Suprapubic skin (tissue), 4 donors: ENCODE measurements around the gene LMBR1. TPM values are rescaled to one million over a fixed set of nuclear protein-coding genes. Genes with fewer than 3 reads are reported as not detected.

Source experiments
- DNase-seq, 2 donors: peaks; one replicate each; pipeline ENCODE4 v3.0.0-alpha.2; 2019; ENCODE audit warnings: low spot score in 2 of 2
- H3K27ac ChIP-seq: fragments of 200-600 bp; sonication (generic); one replicate; pipeline ENCODE4 v1.5.1; 2019
- H3K27me3 ChIP-seq: fragments of 200-600 bp; sonication (generic); one replicate; pipeline ENCODE4 v1.5.1; 2019
- H3K36me3 ChIP-seq: fragments of 200-600 bp; sonication (generic); one replicate; pipeline ENCODE4 v1.5.1; 2019
- H3K4me1 ChIP-seq: fragments of 200-600 bp; sonication (generic); one replicate; pipeline ENCODE4 v1.5.1; 2019
- H3K4me3 ChIP-seq: fragments of 200-600 bp; sonication (generic); one replicate; pipeline ENCODE4 v1.5.1; 2019; ENCODE audit warnings: mild to moderate bottlenecking
- H3K9me3 ChIP-seq: fragments of 200-600 bp; sonication (generic); one replicate; pipeline ENCODE4 v1.5.1; 2019
- CTCF ChIP-seq, 2 donors: fragments of 200-600 bp in 1 of 2; fragments of 450-650 bp in 1 of 2; sonication (generic) in 1 of 2; IDR thresholded peaks; one replicate each; pipeline ENCODE4 v1.5.1; 2016 to 2019; ENCODE audit warnings: antibody characterized with exemption in 2 of 2, mild to moderate bottlenecking in 1 of 2, moderate library complexity in 1 of 2
- EP300 ChIP-seq: sonication (generic); formaldehyde crosslinking; IDR thresholded peaks from one replicate; pipeline ENCODE4 v1.6.1; 2017; ENCODE audit warnings: antibody characterized with exemption
- POLR2A ChIP-seq, 2 donors: fragments of 450-650 bp; IDR thresholded peaks; one replicate each; pipeline ENCODE4 v1.6.1; 2017; ENCODE audit warnings: antibody characterized with exemption in 2 of 2, mild to moderate bottlenecking in 2 of 2, moderate library complexity in 2 of 2
- POLR2AphosphoS5 ChIP-seq, 3 donors: sonication (generic); formaldehyde crosslinking; IDR thresholded peaks; one replicate each; pipeline ENCODE4 v1.6.1; 2017; ENCODE audit warnings: antibody characterized with exemption in 3 of 3
- WGBS: methylation state at CpG from one replicate; pipeline ENCODE4 v1.1.5; 2018; 5-methylcytosine and 5-hydroxymethylcytosine counted together
- total RNA-seq, 4 donors: library from RNA; depleted of rRNA; stranded (reverse); fragments of >200 nt; gene quantifications; one replicate each; pipeline ENCODE4 v1.1.0, GENCODE V29; 2016

LMBR1 gene
- total RNA-seq, 4 donors from 2014 or later, result 48.7 to 104 (median 59.1) TPM

GRCh38 chr7:156842740-156843140 lies 50.2 kb downstream of the LMBR1 start:
- Histone ChIP-seq H3K27me3 (no peaks in the 10 kb centered on the region), H3K4me1 (no peaks in the 10 kb centered on the region), H3K9me3 (no peaks in the 10 kb centered on the region), H3K4me3 (no peak overlapping the region), H3K27ac (no peak overlapping the region), H3K36me3 (no peaks in the 10 kb centered on the region)
- no peak for TF ChIP-seq POLR2AphosphoS5 (IDR thresholded peaks at IDR 0.05)
- TF ChIP-seq EP300, result no peak
- no peak for TF ChIP-seq POLR2A (IDR thresholded peaks at IDR 0.05)
- no peak for TF ChIP-seq CTCF (IDR thresholded peaks at IDR 0.05)
- DNase-seq, result no peak
- WGBS, result 83% methylated on average over 2 of the region's 2 CpGs

GRCh38 chr7:156842317-156842716 lies 50.7 kb downstream of the LMBR1 start:
- H3K4me3 ChIP-seq, result no peak overlapping the region
- H3K27ac ChIP-seq, result no peak overlapping the region
- no peaks in the 10 kb centered on the region for H3K27me3 ChIP-seq
- DNase-seq, result no peak
- H3K36me3 ChIP-seq, result no peaks in the 10 kb centered on the region
- no peaks in the 10 kb centered on the region for H3K4me1 ChIP-seq
- TF ChIP-seq EP300, result no peak
- TF ChIP-seq POLR2A (IDR thresholded peaks at IDR 0.05), result no peak
- no peak for TF ChIP-seq CTCF (IDR thresholded peaks at IDR 0.05)
- TF ChIP-seq POLR2AphosphoS5 (IDR thresholded peaks at IDR 0.05), result no peak
- no peaks in the 10 kb centered on the region for H3K9me3 ChIP-seq
- WGBS, result 95% methylated on average over 5 of the region's 5 CpGs

GRCh38 chr7:156841497-156841896 lies 51.5 kb downstream of the LMBR1 start:
- Histone ChIP-seq H3K27ac (no peak overlapping the region), H3K27me3 (no peaks in the 10 kb centered on the region), H3K4me1 (no peaks in the 10 kb centered on the region), H3K9me3 (no peaks in the 10 kb centered on the region), H3K4me3 (no peak overlapping the region), H3K36me3 (peaks cover 5% of the 10 kb centered on the region)
- no peak for TF ChIP-seq POLR2AphosphoS5 (IDR thresholded peaks at IDR 0.05)
- TF ChIP-seq POLR2A (IDR thresholded peaks at IDR 0.05), result no peak
- no peak for TF ChIP-seq EP300
- TF ChIP-seq CTCF (IDR thresholded peaks at IDR 0.05), result no peak
- DNase-seq, result no peak
- WGBS, result 76% methylated on average over 2 of the region's 2 CpGs

GRCh38 chr7:156840134-156840533 lies 52.8 kb downstream of the LMBR1 start:
- TF ChIP-seq EP300 (no peak), POLR2A (IDR thresholded peaks at IDR 0.05) (no peak), POLR2AphosphoS5 (IDR thresholded peaks at IDR 0.05) (no peak), CTCF (IDR thresholded peaks at IDR 0.05) (no peak)
- no peak for DNase-seq
- 80% methylated on average over 5 of the region's 5 CpGs for WGBS
- Histone ChIP-seq H3K4me3 (no peak overlapping the region), H3K36me3 (peaks cover 6% of the 10 kb centered on the region), H3K27ac (no peak overlapping the region), H3K4me1 (no peaks in the 10 kb centered on the region), H3K27me3 (no peaks in the 10 kb centered on the region), H3K9me3 (no peaks in the 10 kb centered on the region)

GRCh38 chr7:156836443-156836842 lies 56.5 kb downstream of the LMBR1 start:
- H3K4me1 ChIP-seq, result no peaks in the 10 kb centered on the region
- no peak overlapping the region for H3K27ac ChIP-seq
- H3K4me3 ChIP-seq, result no peak overlapping the region
- WGBS, result 94% methylated on average over 3 of the region's 3 CpGs
- H3K27me3 ChIP-seq, result no peaks in the 10 kb centered on the region
- no peak for DNase-seq
- H3K9me3 ChIP-seq, result no peaks in the 10 kb centered on the region
- H3K36me3 ChIP-seq, result peaks cover 20% of the 10 kb centered on the region
- TF ChIP-seq POLR2A (IDR thresholded peaks at IDR 0.05) (no peak), POLR2AphosphoS5 (IDR thresholded peaks at IDR 0.05) (no peak), EP300 (no peak), CTCF (IDR thresholded peaks at IDR 0.05) (no peak)
